ENCODE data around the gene TNFRSF11A.

TNFRSF11A gene

GRCh38 chr18:62403120-62403519 lies 78.0 kb downstream of the TNFRSF11A start:
- Histone ChIP-seq H3K79me2 (ENCODE audit: low read length) (no peaks in the 10 kb centered on the region), H3K4me1 (ENCODE audit: low read length) (no peaks in the 10 kb centered on the region), H2AFZ (ENCODE audit: low read length) (no peak overlapping the region), H3F3A (ENCODE audit: insufficient read depth, low read length) (no peaks in the 10 kb centered on the region), H3K9me3 (replicated peaks; ENCODE audit: insufficient read depth, low read length) (no peaks in the 10 kb centered on the region), H3K27ac (ENCODE audit: low read length) (no peak overlapping the region), H3K4me2 (ENCODE audit: low read depth, low read length) (no peak overlapping the region), H3K4me3 (ENCODE audit: low read length) (no peak overlapping the region), H3K36me3 (replicated peaks; ENCODE audit: insufficient read depth, low read length) (no peaks in the 10 kb centered on the region), H3K9ac (ENCODE audit: low read length) (no peak overlapping the region), H3K9me2 (replicated peaks; ENCODE audit: insufficient read depth, low read length) (no peaks in the 10 kb centered on the region), H3K27me3 (replicated peaks; ENCODE audit: insufficient read depth, low read length) (no peaks in the 10 kb centered on the region), H4K20me1 (ENCODE audit: insufficient read depth, low read length) (no peaks in the 10 kb centered on the region)
- TF ChIP-seq EZH2phosphoT487 (IDR thresholded peaks at IDR 0.05; ENCODE audit: low read length) (no peak), EZH2 (optimal IDR thresholded peaks at IDR 0.05; ENCODE audit: low read depth, low read length) (no peak), CTCF (IDR thresholded peaks at IDR 0.05; ENCODE audit: low read length) (no peak)
- no peak for DNase-seq

GRCh38 chr18:62404881-62405280 lies 79.8 kb downstream of the TNFRSF11A start:
- no peak overlapping the region for H3K4me2 ChIP-seq (ENCODE audit: low read depth, low read length)
- H3K4me1 ChIP-seq (ENCODE audit: low read length) = no peaks in the 10 kb centered on the region
- H3K4me3 ChIP-seq (ENCODE audit: low read length) = no peak overlapping the region
- no peaks in the 10 kb centered on the region for H3K36me3 ChIP-seq (replicated peaks; ENCODE audit: insufficient read depth, low read length)
- no peak for TF ChIP-seq EZH2 (optimal IDR thresholded peaks at IDR 0.05; ENCODE audit: low read depth, low read length)
- no peak for TF ChIP-seq EZH2phosphoT487 (IDR thresholded peaks at IDR 0.05; ENCODE audit: low read length)
- no peak for TF ChIP-seq CTCF (IDR thresholded peaks at IDR 0.05; ENCODE audit: low read length)
- H3K9me2 ChIP-seq (replicated peaks; ENCODE audit: insufficient read depth, low read length) = no peaks in the 10 kb centered on the region
- H2AFZ ChIP-seq (ENCODE audit: low read length) = no peak overlapping the region
- H3K9me3 ChIP-seq (replicated peaks; ENCODE audit: insufficient read depth, low read length) = no peaks in the 10 kb centered on the region
- H3K79me2 ChIP-seq (ENCODE audit: low read length) = no peaks in the 10 kb centered on the region
- no peaks in the 10 kb centered on the region for H4K20me1 ChIP-seq (ENCODE audit: insufficient read depth, low read length)
- H3K27ac ChIP-seq (ENCODE audit: low read length) = no peak overlapping the region
- no peak for DNase-seq
- no peak overlapping the region for H3K9ac ChIP-seq (ENCODE audit: low read length)
- no peaks in the 10 kb centered on the region for H3K27me3 ChIP-seq (replicated peaks; ENCODE audit: insufficient read depth, low read length)
- no peaks in the 10 kb centered on the region for H3F3A ChIP-seq (ENCODE audit: insufficient read depth, low read length)

- no peak overlapping the region for H3K4me2 ChIP-seq (ENCODE audit: low read depth, low read length)
- H4K20me1 ChIP-seq (ENCODE audit: insufficient read depth, low read length) = no peaks in the 10 kb centered on the region
- H3K4me3 ChIP-seq (ENCODE audit: low read length) = no peak overlapping the region
- H3K36me3 ChIP-seq (replicated peaks; ENCODE audit: insufficient read depth, low read length) = no peaks in the 10 kb centered on the region
- H3K79me2 ChIP-seq (ENCODE audit: low read length) = no peaks in the 10 kb centered on the region
- H3K27ac ChIP-seq (ENCODE audit: low read length) = no peak overlapping the region
- TF ChIP-seq CTCF (IDR thresholded peaks at IDR 0.05; ENCODE audit: low read length) = no peak
- no peak for TF ChIP-seq EZH2 (optimal IDR thresholded peaks at IDR 0.05; ENCODE audit: low read depth, low read length)
- no peak for TF ChIP-seq EZH2phosphoT487 (IDR thresholded peaks at IDR 0.05; ENCODE audit: low read length)
- no peaks in the 10 kb centered on the region for H3K9me3 ChIP-seq (replicated peaks; ENCODE audit: insufficient read depth, low read length)
- H3F3A ChIP-seq (ENCODE audit: insufficient read depth, low read length) = no peaks in the 10 kb centered on the region
- no peak overlapping the region for H2AFZ ChIP-seq (ENCODE audit: low read length)
- no peak for DNase-seq
- no peaks in the 10 kb centered on the region for H3K4me1 ChIP-seq (ENCODE audit: low read length)
- H3K27me3 ChIP-seq (replicated peaks; ENCODE audit: insufficient read depth, low read length) = no peaks in the 10 kb centered on the region
- H3K9ac ChIP-seq (ENCODE audit: low read length) = no peak overlapping the region
- H3K9me2 ChIP-seq (replicated peaks; ENCODE audit: insufficient read depth, low read length) = no peaks in the 10 kb centered on the region
Observed at GRCh38 chr18:62407660-62408059, 82.5 kb downstream of the TNFRSF11A start.

All from MM.1S (cell line).